Stimulated activated CD8-positive, alpha-beta memory T cell treated with anti-CD3 and anti-CD28 coated beads, Interleukin-4, amount 100 ng/mL, for 4 hours (primary cell): ENCODE data around the gene CES2.

Experiments used
- DNase-seq, 2 donors: peaks; one replicate each; pipeline ENCODE4 v3.0.0-alpha.2; 2020; ENCODE audit warnings: low read depth in 2 of 2, low spot score in 1 of 2

The CES2 gene

DNA sequence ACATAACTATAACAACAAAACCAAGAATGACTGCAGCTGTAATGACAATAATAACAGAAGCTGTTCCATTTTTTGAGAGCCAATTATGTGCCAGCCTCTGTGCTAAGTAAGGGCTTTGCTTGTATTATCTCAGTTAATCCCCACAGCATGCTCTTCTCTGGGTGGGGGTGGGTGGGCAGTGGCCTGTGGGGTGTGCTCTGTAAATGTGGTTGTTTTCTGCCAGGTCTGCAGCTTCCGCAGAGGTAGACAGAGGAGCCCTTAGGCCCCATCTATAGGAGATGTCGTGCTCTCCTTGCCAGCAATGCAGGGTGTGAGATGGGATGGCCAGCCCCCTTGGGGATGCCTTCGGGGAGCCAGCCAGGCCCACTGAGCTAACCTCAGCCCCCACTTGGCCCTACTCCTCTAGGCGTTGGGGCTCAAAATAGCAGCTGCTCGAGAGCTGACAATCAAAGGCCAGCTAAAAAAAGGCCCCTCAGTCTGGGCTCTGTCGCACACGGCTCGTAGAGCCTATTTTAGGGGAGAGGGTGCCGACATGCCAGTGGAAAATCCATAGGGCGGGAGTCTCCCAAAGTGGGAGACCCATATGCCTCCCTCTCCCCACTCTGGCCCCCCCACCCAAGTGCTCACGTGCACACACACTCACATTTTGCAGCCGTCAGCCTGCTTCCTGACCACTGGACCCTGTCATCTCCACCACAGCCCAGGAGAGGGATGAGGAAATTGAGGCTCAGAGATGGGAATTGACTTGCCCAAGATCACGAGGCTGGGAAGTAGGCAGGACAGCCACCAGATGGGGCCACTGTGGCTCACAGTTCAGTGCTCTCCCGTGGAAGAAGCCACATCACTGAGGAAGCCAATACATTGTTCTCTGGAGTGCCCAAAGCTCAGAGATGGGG, 32.4 kb upstream of the CES2 start:
- DNase-seq, result no peak

- no peak for DNase-seq
Observed at GRCh38 chr16:66903544-66904427, 31.5 kb upstream of the CES2 start.

DNA sequence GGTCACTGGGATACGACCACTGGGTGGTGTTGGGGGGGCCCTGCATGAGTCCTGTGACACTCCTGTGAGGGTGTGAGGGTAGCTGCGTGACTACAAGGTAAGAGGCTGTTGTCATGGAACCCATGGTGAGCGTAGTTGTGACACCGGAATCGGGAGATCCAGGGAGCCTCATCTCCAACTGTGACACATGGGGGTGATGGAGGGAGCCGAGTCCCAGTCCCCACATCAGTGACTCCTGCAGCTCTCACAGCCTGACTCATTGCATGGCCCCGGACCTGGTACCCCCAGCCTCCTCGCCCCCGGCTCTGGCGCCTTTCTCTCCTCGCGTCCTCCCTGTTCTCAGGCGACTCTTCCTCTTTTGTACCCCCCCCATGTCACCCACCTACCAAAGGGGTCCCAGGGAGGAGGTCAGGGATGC, 30.9 kb upstream of the CES2 start:
- no peak for DNase-seq

GRCh38 chr16:66904846-66905632, 30.3 kb upstream of the CES2 start:
- no peak for DNase-seq

GRCh38 chr16:66905633-66906539, 29.4 kb upstream of the CES2 start:
- no peak for DNase-seq

DNA sequence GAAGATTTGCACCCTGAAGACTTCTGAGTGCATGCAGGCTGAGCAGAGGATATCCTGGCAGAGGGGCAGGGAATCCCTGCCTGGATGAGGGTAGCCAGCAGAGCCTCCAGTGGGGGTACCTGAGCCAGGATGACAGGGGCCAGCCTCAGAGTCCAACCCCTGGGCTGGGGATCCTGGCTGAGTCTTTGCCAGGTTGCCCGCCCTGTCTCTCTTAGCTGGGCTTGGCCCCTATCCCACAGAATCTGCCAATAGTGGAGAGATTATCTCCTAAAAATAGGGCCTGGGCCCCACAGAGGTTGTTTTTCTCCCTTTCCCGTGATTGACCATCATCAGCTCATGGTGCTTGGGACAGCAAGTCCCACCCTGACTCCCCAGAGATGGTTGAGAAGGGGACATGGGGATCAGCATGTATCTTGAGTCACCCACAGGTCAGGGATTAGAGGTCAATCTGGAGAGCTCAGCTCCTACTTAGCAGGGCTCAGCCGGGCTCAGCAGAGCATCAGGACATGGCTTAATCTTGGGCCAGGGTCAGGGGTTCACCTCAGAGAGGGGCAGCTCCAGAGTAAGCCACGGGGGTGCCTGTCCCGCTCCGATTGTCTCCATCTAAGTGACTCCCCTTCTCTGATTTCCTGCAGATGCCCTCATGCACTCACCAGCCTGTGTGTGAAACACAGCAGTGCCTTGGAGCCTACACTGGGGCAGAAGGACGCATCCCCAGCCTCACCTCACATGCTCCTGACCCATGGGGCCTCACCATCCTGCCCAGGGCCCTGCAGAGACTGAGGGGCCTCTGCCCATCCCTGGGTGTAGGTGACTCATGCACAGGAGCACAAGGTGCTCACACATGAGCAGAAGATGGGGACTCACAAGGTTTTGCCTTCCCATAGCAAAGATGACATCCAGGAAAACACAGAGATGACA, 28.1 kb upstream of the CES2 start:
- no peak for DNase-seq

GRCh38 chr16:66908116-66908515, 27.2 kb upstream of the CES2 start:
- DNase-seq, result no peak

- no peak for DNase-seq
Observed at GRCh38 chr16:66908762-66909559, 26.4 kb upstream of the CES2 start.

DNA sequence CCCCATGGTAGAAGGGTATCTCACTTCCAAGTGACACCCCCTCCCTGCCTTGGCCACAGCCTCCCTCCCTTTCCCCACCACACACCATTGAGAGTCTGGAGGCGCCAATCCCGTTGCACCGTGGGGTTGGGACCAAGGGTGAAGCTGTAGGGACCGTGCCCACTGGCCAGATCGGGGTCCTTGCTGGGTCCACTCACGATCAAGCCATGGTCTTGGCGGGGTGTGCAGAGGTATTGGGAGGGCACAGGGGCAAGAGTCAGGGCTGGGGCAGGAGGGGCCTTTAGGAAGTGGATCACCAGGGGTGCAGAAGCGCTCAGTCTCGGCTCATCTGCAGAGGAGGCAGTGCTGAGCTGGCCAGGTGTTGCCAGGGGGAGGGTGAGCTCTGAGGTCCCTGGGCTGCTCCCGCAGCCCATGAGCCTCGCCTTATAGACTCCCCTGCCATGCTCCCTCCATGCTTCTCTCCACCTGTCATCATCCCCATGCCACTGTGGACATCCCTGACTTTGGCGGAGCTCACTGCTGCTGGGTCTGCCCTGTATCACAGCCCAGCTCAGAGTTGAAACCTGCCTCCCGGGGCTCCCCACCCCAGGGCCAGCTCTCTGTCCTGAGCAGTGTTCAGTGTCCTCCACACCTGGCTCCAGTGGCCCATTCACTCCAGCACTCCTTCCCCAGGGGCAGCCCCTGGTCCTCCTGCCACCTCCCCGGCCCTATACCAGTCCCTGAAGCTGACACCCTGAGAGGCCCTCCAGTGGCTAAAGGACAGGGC, 25.0 kb upstream of the CES2 start:
- no peak for DNase-seq

- no peak for DNase-seq
Observed at GRCh38 chr16:66911112-66911511, 24.2 kb upstream of the CES2 start.

GRCh38 chr16:66911801-66912200, 23.5 kb upstream of the CES2 start:
- DNase-seq, result no peak

GRCh38 chr16:66913081-66913480, 22.2 kb upstream of the CES2 start:
- DNase-seq, result no peak

- DNase-seq, result no peak
Observed at GRCh38 chr16:66913711-66914110, 21.6 kb upstream of the CES2 start.

DNA sequence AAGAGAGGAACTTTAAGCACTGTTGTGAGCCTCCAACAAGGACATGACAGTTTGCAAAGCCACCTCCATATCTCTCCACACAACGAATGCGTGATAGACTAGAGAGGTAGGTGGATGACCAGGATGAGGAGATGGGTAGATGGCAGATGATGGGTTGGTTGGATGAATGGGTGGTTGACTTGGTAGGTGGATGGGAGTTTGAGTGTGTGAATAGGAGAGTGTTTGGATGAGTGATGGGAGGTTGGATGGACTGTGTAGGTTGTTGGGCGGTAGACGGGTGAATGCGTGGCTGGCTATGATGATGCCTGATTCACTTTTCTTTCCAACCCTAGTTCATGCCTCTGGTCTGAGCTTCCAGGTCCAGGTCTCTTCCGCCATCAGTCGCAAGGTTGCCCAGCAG, 20.8 kb upstream of the CES2 start:
- no peak for DNase-seq

DNA sequence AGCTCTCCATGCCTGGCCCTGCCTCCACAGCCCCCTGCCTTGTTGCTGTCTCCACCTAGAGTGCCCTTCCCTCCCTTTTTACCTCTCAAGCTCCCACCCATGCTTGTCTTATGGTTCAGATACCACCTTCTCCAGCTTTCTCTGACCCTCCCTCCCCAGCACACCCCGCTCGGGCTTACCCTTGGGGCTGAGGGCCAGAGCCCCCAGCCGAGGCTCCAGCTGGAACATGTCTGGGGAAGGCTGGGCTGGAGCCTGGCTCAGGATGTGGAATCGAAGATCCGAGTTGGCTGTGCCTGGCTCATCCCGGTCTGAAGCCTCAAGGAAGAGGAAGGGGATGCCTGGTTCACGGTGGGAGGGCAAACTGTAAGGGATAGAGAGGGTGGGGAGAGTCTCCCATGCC, 20.3 kb upstream of the CES2 start:
- no peak for DNase-seq

- DNase-seq, result no peak
Observed at GRCh38 chr16:66916518-66916917, 18.8 kb upstream of the CES2 start.

DNA sequence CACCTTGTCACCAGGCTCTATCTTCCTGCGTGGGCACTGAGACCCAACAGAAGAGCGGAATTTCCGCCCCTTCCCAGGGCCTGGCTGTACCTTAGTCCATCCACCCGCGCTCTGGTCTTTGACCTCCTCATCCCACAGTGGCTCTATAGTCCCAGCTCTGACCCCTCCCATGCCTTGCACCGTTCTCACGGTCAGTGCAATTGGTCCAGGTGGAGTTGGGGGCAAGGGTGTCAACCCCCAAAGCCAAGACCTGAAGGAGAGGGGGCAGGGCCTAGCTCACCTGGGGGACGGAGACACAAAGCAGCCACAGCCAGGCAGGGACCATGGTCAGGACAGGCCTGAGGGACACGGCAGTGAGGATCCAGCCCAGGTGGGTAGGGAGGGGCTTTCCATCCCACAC, 17.6 kb upstream of the CES2 start:
- no peak for DNase-seq

DNA sequence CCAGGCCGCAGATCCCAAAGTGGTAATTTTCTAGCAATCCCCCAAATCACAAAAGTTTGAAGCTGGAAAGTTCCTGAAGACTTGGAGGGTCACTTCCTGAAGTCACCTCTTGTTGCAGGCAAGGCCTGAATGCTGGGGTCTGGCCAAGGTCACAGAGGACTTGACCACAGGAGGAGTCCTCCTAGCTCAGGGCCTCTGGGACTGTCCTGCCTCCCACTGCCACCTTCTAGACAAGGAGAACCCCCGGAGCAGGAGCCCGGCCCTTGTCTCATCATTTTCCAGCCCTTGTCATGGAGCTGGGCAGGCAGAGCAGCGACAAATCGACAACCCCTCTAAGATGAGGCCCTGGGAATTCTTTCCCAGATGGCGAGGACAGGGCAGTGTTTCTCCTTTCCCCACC, 17.0 kb upstream of the CES2 start:
- no peak for DNase-seq
